Stomach (tissue), 9 donors: ENCODE measurements around the gene AKAP4. TPM values are rescaled to one million over a fixed set of nuclear protein-coding genes. Genes with fewer than 3 reads are reported as not detected.

Experiments
- DNase-seq, 2 donors: peaks; one replicate each; pipeline versions ENCODE4 v3.0.0 to v3.0.0-alpha.2; 2013 to 2019
- H3K27ac ChIP-seq, 5 donors: fragments of 200-600 bp in 4 of 5; sonication (generic) in 4 of 5; one replicate each; pipeline ENCODE4 v1.5.1; 2013 to 2019; ENCODE audit warnings: mild to moderate bottlenecking in 1 of 5, moderate library complexity in 1 of 5
- H3K27me3 ChIP-seq, 3 donors: fragments of 200-600 bp; sonication (generic); one replicate each; pipeline ENCODE4 v1.5.1; 2017 to 2019; ENCODE audit warnings: mixed run types in 1 of 3
- H3K36me3 ChIP-seq, 4 donors: fragments of 200-600 bp; sonication (generic); 1 replicate in 3 of 4; 2 replicates in 1 of 4; pipeline ENCODE4 v1.5.1; 2016 to 2019
- H3K4me1 ChIP-seq, 4 donors: fragments of 200-600 bp; sonication (generic); one replicate each; pipeline ENCODE4 v1.5.1; 2016 to 2019
- H3K4me3 ChIP-seq, 4 donors: fragments of 200-600 bp; sonication (generic) in 3 of 4; one replicate each; pipeline ENCODE4 v1.5.1; 2016 to 2019; ENCODE audit warnings: mild to moderate bottlenecking in 1 of 4
- H3K9me3 ChIP-seq, 4 donors: fragments of 200-600 bp; sonication (generic); one replicate each; pipeline ENCODE4 v1.5.1; 2016 to 2019
- EP300 ChIP-seq: sonication (generic); formaldehyde crosslinking; IDR thresholded peaks from one replicate; pipeline ENCODE4 v1.6.1; 2017; ENCODE audit warnings: antibody characterized with exemption
- POLR2A ChIP-seq, 4 donors: fragments of 450-650 bp; IDR thresholded peaks; one replicate each; pipeline ENCODE4 v1.6.1; 2016; ENCODE audit warnings: antibody characterized with exemption in 4 of 4, control low read depth in 2 of 4, mild to moderate bottlenecking in 1 of 4, moderate library complexity in 1 of 4
- POLR2AphosphoS5 ChIP-seq, 3 donors: sonication (generic); formaldehyde crosslinking; IDR thresholded peaks; one replicate each; pipeline ENCODE4 v1.6.1; 2016; ENCODE audit warnings: antibody characterized with exemption in 3 of 3
- WGBS, 5 donors: extraction: QIAGEN DNeasy Blood & Tissue Kit in 3 of 5; methylation state at CpG; one replicate each; pipeline versions ENCODE4 v1.1.5 to v1.1.7; 2013 to 2018; 5-methylcytosine and 5-hydroxymethylcytosine counted together
- intact Hi-C: fragments of 100-400 bp; cut with DNase I; formaldehyde crosslinking; loops from one replicate; pipeline ENCODE4 v1.15.1; 2023; ENCODE audit warnings: low total_unique reads
- polyA plus RNA-seq, 3 donors: library from polyadenylated mRNA; stranded (reverse); fragments of 200-250 nt; gene quantifications; one replicate each; pipeline ENCODE4 v1.2.3, GENCODE V29; 2013
- total RNA-seq, 5 donors: library from RNA; depleted of rRNA; stranded (reverse); fragments of >200 nt; gene quantifications; one replicate each; pipeline versions ENCODE4 v1.1.0 to v1.2.3, GENCODE V29; 2014 to 2016
- TF ChIP-seq, protein P1 (sequence below), 7 experiments: fragments of 450-650 bp in 4 of 7; fragments of 200-600 bp in 3 of 7; sonication (generic) in 3 of 7; IDR thresholded peaks; one replicate each; pipeline ENCODE4 v1.5.1; 2016 to 2019; ENCODE audit warnings: antibody characterized with exemption in 7 of 7, control low read depth in 2 of 7, mild to moderate bottlenecking in 1 of 7
- donor health status: healthy with polysubstance abuse.
- donor health status: Bipolar disorder and iron deficiency.
- donor health status: healthy.

The AKAP4 gene
- total and polyA plus RNA-seq, 8 donors, result not detected

GRCh38 chrX:50180073-50180940 lies 20.5 kb downstream of the AKAP4 start:
- no peak for DNase-seq
- Histone ChIP-seq H3K4me3 (no peak overlapping the region), H3K27me3 (no peaks in the 10 kb centered on the region), H3K27ac (no peak overlapping the region), H3K9me3 (no peaks in the 10 kb centered on the region), H3K4me1 (no peaks in the 10 kb centered on the region), H3K36me3 (no peaks in the 10 kb centered on the region)
- WGBS, 5 donors, result 37 to 50% (median 43%) methylated on average over 8 to 10 of the region's 10 CpGs
- intact Hi-C loops, result no loop called here
- TF ChIP-seq EP300, result no peak
- TF ChIP-seq, protein P1, sequence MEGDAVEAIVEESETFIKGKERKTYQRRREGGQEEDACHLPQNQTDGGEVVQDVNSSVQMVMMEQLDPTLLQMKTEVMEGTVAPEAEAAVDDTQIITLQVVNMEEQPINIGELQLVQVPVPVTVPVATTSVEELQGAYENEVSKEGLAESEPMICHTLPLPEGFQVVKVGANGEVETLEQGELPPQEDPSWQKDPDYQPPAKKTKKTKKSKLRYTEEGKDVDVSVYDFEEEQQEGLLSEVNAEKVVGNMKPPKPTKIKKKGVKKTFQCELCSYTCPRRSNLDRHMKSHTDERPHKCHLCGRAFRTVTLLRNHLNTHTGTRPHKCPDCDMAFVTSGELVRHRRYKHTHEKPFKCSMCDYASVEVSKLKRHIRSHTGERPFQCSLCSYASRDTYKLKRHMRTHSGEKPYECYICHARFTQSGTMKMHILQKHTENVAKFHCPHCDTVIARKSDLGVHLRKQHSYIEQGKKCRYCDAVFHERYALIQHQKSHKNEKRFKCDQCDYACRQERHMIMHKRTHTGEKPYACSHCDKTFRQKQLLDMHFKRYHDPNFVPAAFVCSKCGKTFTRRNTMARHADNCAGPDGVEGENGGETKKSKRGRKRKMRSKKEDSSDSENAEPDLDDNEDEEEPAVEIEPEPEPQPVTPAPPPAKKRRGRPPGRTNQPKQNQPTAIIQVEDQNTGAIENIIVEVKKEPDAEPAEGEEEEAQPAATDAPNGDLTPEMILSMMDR (IDR thresholded peaks at IDR 0.05), result no peak
- no peak for TF ChIP-seq POLR2A (IDR thresholded peaks at IDR 0.05)
- TF ChIP-seq POLR2AphosphoS5 (IDR thresholded peaks at IDR 0.05), result no peak

DNA sequence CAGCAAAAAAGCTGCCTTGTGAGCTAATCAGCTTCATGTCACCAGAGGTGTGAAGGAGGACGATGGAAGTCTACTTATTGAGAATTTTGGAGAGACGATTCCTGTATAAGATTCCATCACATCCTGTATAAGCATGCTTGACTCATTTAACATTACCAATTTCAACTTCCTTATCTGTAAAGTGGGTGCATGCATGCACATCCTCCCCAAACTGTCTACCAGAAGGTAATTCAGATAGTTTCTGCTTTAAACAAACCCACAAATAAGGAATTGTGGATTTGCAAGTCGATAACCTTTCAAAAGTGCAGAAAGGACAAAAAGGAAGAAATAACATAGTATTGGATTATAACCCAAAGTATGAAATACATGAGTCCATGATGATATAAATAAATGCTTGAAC lies 31.1 kb downstream of the AKAP4 start:
- 76 to 90% (median 82%) methylated on average over 3 of the region's 3 CpGs for WGBS, 5 donors

GRCh38 chrX:50168241-50168687 lies 32.5 kb downstream of the AKAP4 start:
- Histone ChIP-seq H3K9me3 (no peaks in the 10 kb centered on the region), H3K4me3 (no peak overlapping the region), H3K4me1 (no peaks in the 10 kb centered on the region), H3K27ac (no peak overlapping the region), H3K36me3 (no peaks in the 10 kb centered on the region), H3K27me3 (no peaks in the 10 kb centered on the region)
- TF ChIP-seq, protein P1 (IDR thresholded peaks at IDR 0.05), result no peak
- no peak for TF ChIP-seq EP300
- no peak for TF ChIP-seq POLR2AphosphoS5 (IDR thresholded peaks at IDR 0.05)
- TF ChIP-seq POLR2A (IDR thresholded peaks at IDR 0.05), result no peak
- WGBS, 5 donors, result 75 to 87% (median 77%) methylated on average over 5 of the region's 5 CpGs
- intact Hi-C loops, result no loop called here
- DNase-seq, result no peak

More for the DNA sequence above, 31.1 kb downstream of the AKAP4 start:
- Histone ChIP-seq H3K27me3 (no peaks in the 10 kb centered on the region), H3K4me3 (no peak overlapping the region), H3K36me3 (no peaks in the 10 kb centered on the region), H3K9me3 (peaks cover 0 to 3% (median 0%) of the 10 kb centered on the region in 4 donors), H3K4me1 (no peaks in the 10 kb centered on the region), H3K27ac (no peak overlapping the region)
- intact Hi-C loops, result no loop called here
- TF ChIP-seq POLR2A (IDR thresholded peaks at IDR 0.05), result no peak
- TF ChIP-seq, protein P1 (IDR thresholded peaks at IDR 0.05), result no peak
- no peak for TF ChIP-seq EP300
- TF ChIP-seq POLR2AphosphoS5 (IDR thresholded peaks at IDR 0.05), result no peak
- DNase-seq, result no peak

GRCh38 chrX:50167366-50167765 lies 33.4 kb downstream of the AKAP4 start:
- no peaks in the 10 kb centered on the region for H3K4me1 ChIP-seq
- TF ChIP-seq POLR2A (IDR thresholded peaks at IDR 0.05) (no peak), EP300 (no peak), POLR2AphosphoS5 (IDR thresholded peaks at IDR 0.05) (no peak)
- TF ChIP-seq, protein P1 (IDR thresholded peaks at IDR 0.05), result no peak
- DNase-seq, result no peak
- H3K4me3 ChIP-seq, result no peak overlapping the region
- no peaks in the 10 kb centered on the region for H3K27me3 ChIP-seq
- H3K36me3 ChIP-seq, result no peaks in the 10 kb centered on the region
- H3K9me3 ChIP-seq, result no peaks in the 10 kb centered on the region
- 56 to 73% (median 65%) methylated on average over 7 of the region's 7 CpGs for WGBS, 5 donors
- no peak overlapping the region for H3K27ac ChIP-seq
- intact Hi-C loops, result no loop called here
